Caco-2 (cell line): ENCODE measurements around the gene FLOT1. TPM values are rescaled to one million over a fixed set of nuclear protein-coding genes. Genes with fewer than 3 reads are reported as not detected.

ENCODE experiments used
- BruUV-seq: library from RNA; stranded (reverse); fragments of 400-500 nt; replicated peaks from 2 replicates; lab custom pipeline; 2021; lab: Mats Ljungman, UMichigan
- CTCF ChIA-PET: fragments of 300-600 bp; sonication (Branson Sonifier 250); formaldehyde crosslinking; loops from one replicate; lab custom pipeline; 2022; ENCODE audit warnings: antibody characterized with exemption; lab: Charles Lee
- POLR2A ChIA-PET: fragments of 300-600 bp; sonication (Branson Sonifier 250); formaldehyde crosslinking; loops from one replicate; lab custom pipeline; 2022; ENCODE audit warnings: antibody characterized with exemption; lab: Charles Lee
- DNase-seq, 2 experiments: peaks; one replicate each; pipeline versions ENCODE4 v3.0.0 to v3.0.0-alpha.2; 2020 to 2022
- H3K27me3 ChIP-seq: replicated peaks from 2 replicates; pipeline ENCODE4 v1.6.0; 2011; ENCODE audit warnings: low read length; ENCODE audit not compliant: control insufficient read depth, insufficient read depth
- H3K36me3 ChIP-seq: 2 replicates; pipeline ENCODE4 v1.5.1; 2011; ENCODE audit warnings: low read length; ENCODE audit not compliant: control insufficient read depth, insufficient read depth
- H3K4me1 ChIP-seq: fragments of 250-450 bp; sonication (Bioruptor Pico); 2 replicates; pipeline ENCODE4 v1.5.1; 2020; ENCODE audit warnings: mild to moderate bottlenecking
- H3K4me3 ChIP-seq: 2 replicates; pipeline ENCODE4 v1.5.1; 2011; ENCODE audit warnings: low read depth, mild to moderate bottlenecking, control low read depth, low read length
- H3K9me3 ChIP-seq: fragments of 250-450 bp; sonication (Bioruptor Pico); 2 replicates; pipeline ENCODE4 v1.5.1; 2020; ENCODE audit warnings: mild to moderate bottlenecking, moderate library complexity
- H3K27ac Mint-ChIP-seq: one replicate; pipeline ENCODE4 v1.8.0; 2022; ENCODE audit warnings: mixed read lengths; ENCODE audit not compliant: unreplicated experiment
- H3K27me3 Mint-ChIP-seq: one replicate; pipeline ENCODE4 v1.8.0; 2022; ENCODE audit warnings: mixed read lengths; ENCODE audit not compliant: insufficient read depth, unreplicated experiment
- H3K36me3 Mint-ChIP-seq: one replicate; pipeline ENCODE4 v1.8.0; 2022; ENCODE audit warnings: mild to moderate bottlenecking, mixed read lengths; ENCODE audit not compliant: insufficient read depth, unreplicated experiment
- H3K4me1 Mint-ChIP-seq: one replicate; pipeline ENCODE4 v1.8.0; 2022; ENCODE audit warnings: low read depth, mixed read lengths; ENCODE audit not compliant: unreplicated experiment
- H3K4me3 Mint-ChIP-seq: one replicate; pipeline ENCODE4 v1.8.0; 2022; ENCODE audit warnings: mild to moderate bottlenecking, moderate library complexity, mixed read lengths; ENCODE audit not compliant: unreplicated experiment
- H3K9me3 Mint-ChIP-seq: one replicate; pipeline ENCODE4 v1.8.0; 2022; ENCODE audit warnings: mixed read lengths; ENCODE audit not compliant: unreplicated experiment
- CTCF ChIP-seq, 2 experiments: fragments of 200-600 bp in 1 of 2; IDR thresholded peaks; 1 replicate in 1 of 2; 2 replicates in 1 of 2; pipeline versions ENCODE4 v1.5.1 to v1.8.0; 2011 to 2022; ENCODE audit warnings: antibody characterized with exemption in 1 of 2, control low read depth in 1 of 2, inconsistent platforms in 1 of 2, low read depth in 1 of 2, low read length in 1 of 2, mild to moderate bottlenecking in 1 of 2, moderate library complexity in 1 of 2; ENCODE audit not compliant: insufficient read depth in 1 of 2, severe bottlenecking in 1 of 2, unreplicated experiment in 1 of 2
- intact Hi-C: fragments of 100-400 bp; cut with micrococcal nuclease; formaldehyde crosslinking; loops from one replicate; pipeline ENCODE4 v1.10.0; 2022; ENCODE audit not compliant: unreplicated experiment
- total RNA-seq: library from RNA; stranded (reverse); gene quantifications from 2 replicates; pipeline ENCODE4 v1.2.3, GENCODE V29; 2022

The FLOT1 gene
- total RNA-seq, 1 experiment from 2014 or later: 113 TPM

DNA sequence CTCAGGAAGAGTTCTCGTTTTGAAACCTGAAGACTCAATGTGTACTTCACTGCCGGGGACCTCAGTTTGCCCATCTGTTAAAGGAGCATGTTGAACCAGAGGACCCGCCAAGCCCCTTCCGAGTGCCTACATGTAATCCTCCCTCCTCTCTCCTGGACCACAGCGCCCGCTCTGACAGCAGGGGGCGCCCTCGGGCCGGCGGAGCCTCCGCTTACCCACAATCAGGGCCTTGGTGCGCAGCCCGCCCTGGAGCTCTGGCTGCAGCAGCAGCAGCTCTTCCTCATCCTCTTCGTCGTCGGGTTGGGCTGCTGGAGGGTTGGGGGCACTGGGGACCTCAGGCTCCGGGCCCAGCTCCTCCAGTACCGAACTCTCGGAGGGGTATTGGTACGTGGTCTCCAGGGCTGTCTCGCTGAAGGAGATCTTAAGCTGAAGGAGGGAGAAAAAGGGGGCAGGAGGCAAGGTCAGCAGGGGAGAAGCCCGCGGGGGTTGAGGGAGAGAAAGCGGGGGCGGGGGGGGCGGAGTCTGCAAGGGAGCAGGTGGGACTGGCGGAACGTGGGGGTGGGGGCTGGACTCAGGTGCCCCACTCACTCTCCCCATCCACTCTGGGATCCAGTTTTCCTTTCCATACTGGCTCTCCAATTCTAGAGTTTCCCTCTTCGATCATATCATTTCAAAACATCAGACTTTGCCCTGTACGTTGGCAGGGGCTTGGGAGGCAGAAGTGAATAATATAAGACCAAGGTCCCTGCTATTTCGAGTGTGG lies 63.3 kb downstream of the FLOT1 start:
- DNase-seq: peak; percentile 68 to 86
- Mint-ChIP-seq H3K4me1 (peaks cover 4% of the 10 kb centered on the region), H3K27ac (no peak overlapping the region), H3K4me3 (no peak overlapping the region), H3K36me3 (peaks cover 14% of the 10 kb centered on the region), H3K9me3 (no peaks in the 10 kb centered on the region), H3K27me3 (no peaks in the 10 kb centered on the region)
- BruUV-seq: no TSS peak
- peak; percentile 81 to 95 for TF ChIP-seq CTCF (IDR thresholded peaks at IDR 0.05; ENCODE audit: insufficient read depth in 1 of 2, low read depth in 1 of 2, low read length in 1 of 2, severe bottlenecking in 1 of 2, unreplicated experiment in 1 of 2)
- no peaks in the 10 kb centered on the region for H3K9me3 ChIP-seq
- no peaks in the 10 kb centered on the region for H3K27me3 ChIP-seq
- ChIA-PET CTCF (interaction anchor here (0.5 to 2.0 kb wide), 13 partner anchors 9 to 408 kb away, joined by 3 to 28 read pairs (median 4); partner anchors contain the start of genes MDC1 and NRM), POLR2A (interaction anchor here (0.5 to 1.2 kb wide), 3 partner anchors 38 to 64 kb away, joined by 3 to 5 read pairs (median 4); partner anchors contain the start of gene MDC1)
- intact Hi-C loops: loop anchor here (1.0 kb wide), 2 partner anchors 38 to 43 kb away; partner anchors contain the start of gene MDC1
- no peaks in the 10 kb centered on the region for H3K36me3 ChIP-seq
- 0 out of 2 replicates have a peak, but pooled peaks cover 4% of the 10 kb centered on the region for H3K4me1 ChIP-seq
- no peak overlapping the region for H3K4me3 ChIP-seq

Other genes starting within 250 kb of the FLOT1 start
- gene GNL1, start 186.2 kb downstream of the FLOT1 start, total RNA-seq: 84.1 and 94.1 TPM in 2 replicates
- 20.3 and 20.8 TPM in 2 replicates for gene PRR3, start 185.4 kb downstream of the FLOT1 start, total RNA-seq
- gene ABCF1, start 171.2 kb downstream of the FLOT1 start, total RNA-seq: 93.7 and 95.6 TPM in 2 replicates
- gene PPP1R10, start 125.4 kb downstream of the FLOT1 start, total RNA-seq: 91.3 and 95.4 TPM in 2 replicates
- 60.0 and 62.6 TPM in 2 replicates for gene MRPS18B, start 124.8 kb downstream of the FLOT1 start, total RNA-seq
- 17.9 and 19.7 TPM in 2 replicates for gene ATAT1, start 115.8 kb downstream of the FLOT1 start, total RNA-seq
- 25.4 and 25.7 TPM in 2 replicates for gene C6orf136, start 95.6 kb downstream of the FLOT1 start, total RNA-seq
- gene DHX16, start 69.7 kb downstream of the FLOT1 start, total RNA-seq: 36.6 and 40.6 TPM in 2 replicates
- gene PPP1R18, start 56.0 kb downstream of the FLOT1 start, total RNA-seq: 6.6 and 9.7 TPM in 2 replicates
- 31.7 and 32.1 TPM in 2 replicates for gene NRM, start 51.7 kb downstream of the FLOT1 start, total RNA-seq
- 46.6 and 48.6 TPM in 2 replicates for gene MDC1, start 25.4 kb downstream of the FLOT1 start, total RNA-seq
- 742 and 788 TPM in 2 replicates for gene TUBB, start 22.3 kb downstream of the FLOT1 start, total RNA-seq
- gene IER3, start 1.9 kb upstream of the FLOT1 start, total RNA-seq: 13.0 and 17.4 TPM in 2 replicates
- 113 and 115 TPM in 2 replicates for gene DDR1, start 141.8 kb upstream of the FLOT1 start, total RNA-seq
- 40.6 and 43.6 TPM in 2 replicates for gene GTF2H4, start 165.5 kb upstream of the FLOT1 start, total RNA-seq
- 32.1 and 37.5 TPM in 2 replicates for gene VARS2, start 171.6 kb upstream of the FLOT1 start, total RNA-seq
- 6.6 and 9.6 TPM in 2 replicates for gene SFTA2, start 189.5 kb upstream of the FLOT1 start, total RNA-seq
- 0.16 TPM in 1 of 2 replicates, not detected in the other for gene MUCL3, start 198.3 kb upstream of the FLOT1 start, total RNA-seq
- gene MUC21, start 241.0 kb upstream of the FLOT1 start, total RNA-seq: not detected in 2 replicates